C4-2B (cell line): ENCODE data around the gene UNG.

Experiments
- H3K27ac ChIP-seq: fragments of 450-650 bp; 2 replicates; pipeline ENCODE4 v1.5.1; 2017
- ZFX ChIP-seq: fragments of 450-650 bp; IDR thresholded peaks from 2 replicates; pipeline ENCODE4 v1.6.1; 2017
- TF ChIP-seq, protein P1 (sequence below): fragments of 450-650 bp; conservative IDR thresholded peaks from 2 replicates; pipeline ENCODE4 v1.5.1; 2017; ENCODE audit warnings: mild to moderate bottlenecking

The UNG gene

DNA sequence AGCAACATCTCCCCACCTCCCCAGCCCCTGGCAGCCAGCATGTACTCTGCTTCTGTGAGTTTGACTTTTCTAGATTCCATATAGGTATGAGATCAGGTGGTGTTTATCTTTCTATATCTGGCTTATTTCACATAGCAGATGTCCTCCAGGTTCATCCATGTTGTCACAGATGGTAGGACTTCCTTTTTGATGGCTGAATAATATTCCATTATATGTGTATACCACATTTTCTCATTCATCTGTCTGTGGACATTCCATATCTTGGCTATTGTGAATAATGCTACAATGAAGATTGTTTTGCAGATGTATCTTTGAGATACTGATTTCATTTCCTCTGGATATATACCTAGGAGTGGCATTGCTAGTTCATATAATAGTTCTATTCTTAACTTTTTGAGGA is 22.5 kb upstream of the UNG start:
- no peak overlapping the region for H3K27ac ChIP-seq
- TF ChIP-seq, protein P1, sequence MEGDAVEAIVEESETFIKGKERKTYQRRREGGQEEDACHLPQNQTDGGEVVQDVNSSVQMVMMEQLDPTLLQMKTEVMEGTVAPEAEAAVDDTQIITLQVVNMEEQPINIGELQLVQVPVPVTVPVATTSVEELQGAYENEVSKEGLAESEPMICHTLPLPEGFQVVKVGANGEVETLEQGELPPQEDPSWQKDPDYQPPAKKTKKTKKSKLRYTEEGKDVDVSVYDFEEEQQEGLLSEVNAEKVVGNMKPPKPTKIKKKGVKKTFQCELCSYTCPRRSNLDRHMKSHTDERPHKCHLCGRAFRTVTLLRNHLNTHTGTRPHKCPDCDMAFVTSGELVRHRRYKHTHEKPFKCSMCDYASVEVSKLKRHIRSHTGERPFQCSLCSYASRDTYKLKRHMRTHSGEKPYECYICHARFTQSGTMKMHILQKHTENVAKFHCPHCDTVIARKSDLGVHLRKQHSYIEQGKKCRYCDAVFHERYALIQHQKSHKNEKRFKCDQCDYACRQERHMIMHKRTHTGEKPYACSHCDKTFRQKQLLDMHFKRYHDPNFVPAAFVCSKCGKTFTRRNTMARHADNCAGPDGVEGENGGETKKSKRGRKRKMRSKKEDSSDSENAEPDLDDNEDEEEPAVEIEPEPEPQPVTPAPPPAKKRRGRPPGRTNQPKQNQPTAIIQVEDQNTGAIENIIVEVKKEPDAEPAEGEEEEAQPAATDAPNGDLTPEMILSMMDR = no peak
- no peak for TF ChIP-seq ZFX

DNA sequence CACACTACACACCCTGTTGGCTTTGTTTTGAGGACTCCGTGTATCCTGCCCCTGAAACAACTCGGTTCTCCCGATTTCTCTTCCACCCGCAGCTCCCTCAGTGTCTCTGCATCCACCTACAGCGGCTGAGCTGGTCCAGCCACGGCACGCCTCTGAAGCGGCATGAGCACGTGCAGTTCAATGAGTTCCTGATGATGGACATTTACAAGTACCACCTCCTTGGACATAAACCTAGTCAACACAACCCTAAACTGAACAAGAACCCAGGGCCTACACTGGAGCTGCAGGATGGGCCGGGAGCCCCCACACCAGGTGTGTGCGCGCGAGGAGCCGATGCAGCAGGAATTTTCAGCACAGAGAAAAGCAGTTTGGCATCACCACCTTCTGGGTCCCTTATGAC is 14.6 kb upstream of the UNG start:
- no peak overlapping the region for H3K27ac ChIP-seq

DNA sequence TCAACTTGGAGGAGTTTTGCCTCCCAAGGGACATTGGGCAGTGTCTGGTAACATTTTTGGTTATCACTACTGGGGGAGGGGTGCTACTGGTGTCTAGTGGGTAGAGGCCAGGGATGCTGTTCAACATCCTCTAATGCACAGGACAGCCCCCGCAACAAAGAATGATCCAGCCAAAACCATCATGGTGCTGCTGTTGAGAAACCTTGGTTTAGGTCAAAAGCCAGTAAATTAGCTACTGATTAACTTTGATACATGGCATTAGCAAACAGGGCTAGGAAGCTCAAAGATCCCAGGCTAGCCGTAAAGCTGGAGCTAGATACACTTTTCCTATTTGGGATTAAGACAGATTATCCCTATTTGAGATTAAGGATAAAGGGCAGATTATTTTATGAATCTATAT is 13.0 kb upstream of the UNG start:
- TF ChIP-seq, protein P1 = no peak
- TF ChIP-seq ZFX = no peak
- no peak overlapping the region for H3K27ac ChIP-seq

More for the DNA sequence above, 14.6 kb upstream of the UNG start:
- TF ChIP-seq ZFX = no peak
- TF ChIP-seq, protein P1 = no peak

DNA sequence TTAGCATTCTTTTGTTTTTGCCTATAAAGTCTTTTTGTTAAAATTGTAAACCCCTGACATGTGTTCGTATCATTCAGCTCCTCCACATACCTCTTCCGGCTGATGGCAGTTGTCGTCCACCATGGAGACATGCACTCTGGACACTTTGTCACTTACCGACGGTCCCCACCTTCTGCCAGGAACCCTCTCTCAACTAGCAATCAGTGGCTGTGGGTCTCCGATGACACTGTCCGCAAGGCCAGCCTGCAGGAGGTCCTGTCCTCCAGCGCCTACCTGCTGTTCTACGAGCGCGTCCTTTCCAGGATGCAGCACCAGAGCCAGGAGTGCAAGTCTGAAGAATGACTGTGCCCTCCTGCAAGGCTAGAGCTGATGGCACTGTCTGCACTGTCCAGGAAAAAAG is 11.8 kb upstream of the UNG start:
- TF ChIP-seq, protein P1 = no peak
- TF ChIP-seq ZFX = no peak
- H3K27ac ChIP-seq = no peak overlapping the region

DNA sequence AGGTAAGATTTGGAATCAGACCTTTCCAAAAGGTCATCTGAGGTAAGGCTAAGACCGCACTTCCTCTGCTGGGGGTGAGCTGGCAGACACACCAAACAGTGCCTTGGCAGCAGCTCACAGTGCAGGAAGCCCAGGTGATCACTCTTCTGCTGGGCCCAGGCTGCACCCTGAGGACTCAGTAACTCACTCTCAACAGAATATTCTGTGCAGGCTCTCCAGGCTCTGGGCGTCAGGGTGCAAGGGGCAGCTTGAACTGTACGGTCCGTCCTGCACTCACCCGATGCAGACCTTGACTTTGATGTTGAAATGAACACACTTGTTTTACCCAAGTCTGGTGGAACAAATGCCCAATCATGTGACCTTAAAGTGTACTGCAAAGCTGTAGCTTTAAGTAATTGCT is 10.1 kb upstream of the UNG start:
- peak overlapping the region; percentile 46 for H3K27ac ChIP-seq
- no peak for TF ChIP-seq ZFX
- TF ChIP-seq, protein P1 = no peak

DNA sequence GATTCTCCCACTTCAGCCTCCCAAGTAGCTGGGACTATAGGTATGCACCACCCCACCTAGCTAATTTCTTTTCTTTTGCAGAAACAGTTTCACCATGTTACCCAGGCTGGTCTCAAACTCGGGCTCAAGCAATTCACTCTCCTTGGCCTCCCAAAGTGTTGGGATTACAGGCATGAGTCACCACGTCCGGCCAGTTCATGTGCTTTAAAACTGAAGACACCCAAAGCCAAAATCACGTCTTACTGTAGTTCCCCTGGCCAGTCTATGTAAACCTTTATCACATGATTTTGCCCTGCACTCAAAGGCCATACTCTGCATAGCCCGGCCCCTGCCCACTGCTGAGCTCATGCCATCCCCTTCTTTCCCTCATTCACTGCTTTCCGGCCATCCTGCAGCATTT is 8.6 kb upstream of the UNG start:
- no peak for TF ChIP-seq ZFX
- TF ChIP-seq, protein P1 = no peak
- H3K27ac ChIP-seq = peak overlapping the region; percentile 78

DNA sequence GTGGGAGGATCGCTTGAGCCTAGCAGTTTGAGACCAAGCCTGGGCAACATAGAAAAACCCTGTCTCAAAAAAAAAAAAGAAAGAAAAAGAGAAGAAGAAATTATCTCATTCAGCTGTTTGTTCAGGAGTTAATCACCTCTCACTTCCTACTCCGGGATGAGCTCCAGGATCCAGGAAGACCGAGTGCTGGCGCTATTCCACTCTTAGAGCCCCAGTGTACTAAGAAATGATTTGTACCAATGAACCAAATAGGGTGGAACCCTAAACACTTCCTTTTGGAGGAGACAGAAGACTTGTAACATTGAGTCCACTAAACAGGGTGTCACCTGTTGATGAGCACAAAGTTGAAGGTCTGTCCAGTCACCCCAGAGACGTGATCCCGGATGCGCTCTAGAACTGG is 7.7 kb upstream of the UNG start:
- H3K27ac ChIP-seq = peak overlapping the region; percentile 78
- TF ChIP-seq ZFX = no peak
- TF ChIP-seq, protein P1 = no peak
